MM.1S (cell line): ENCODE data around the gene C4BPB.

Source experiments
- DNase-seq: peaks from one replicate; pipeline ENCODE4 v3.0.0-alpha.2; 2015
- H2AFZ ChIP-seq: fragments of 300-600 bp; sonication (generic); 2 replicates; pipeline ENCODE4 v1.6.0; 2016; ENCODE audit warnings: antibody characterized with exemption, low read length
- H3F3A ChIP-seq: fragments of 300-600 bp; sonication (generic); 2 replicates; pipeline ENCODE4 v1.6.1; 2016; ENCODE audit warnings: mild to moderate bottlenecking, antibody characterized with exemption, low read length, moderate library complexity, mixed read lengths; ENCODE audit not compliant: insufficient read depth
- H3K27ac ChIP-seq: fragments of 300-600 bp; sonication (generic); 2 replicates; pipeline ENCODE4 v1.5.1; 2016; ENCODE audit warnings: mild to moderate bottlenecking, low read length
- H3K27me3 ChIP-seq: fragments of 300-600 bp; sonication (generic); replicated peaks from 2 replicates; pipeline ENCODE4 v1.6.0; 2016; ENCODE audit warnings: low read length; ENCODE audit not compliant: insufficient read depth
- H3K36me3 ChIP-seq: fragments of 300-600 bp; sonication (generic); replicated peaks from 2 replicates; pipeline ENCODE4 v1.6.1; 2016; ENCODE audit warnings: mild to moderate bottlenecking, low read length, mixed read lengths; ENCODE audit not compliant: insufficient read depth
- H3K4me1 ChIP-seq: fragments of 300-600 bp; sonication (generic); 2 replicates; pipeline ENCODE4 v1.6.1; 2016; ENCODE audit warnings: low read length, mixed read lengths
- H3K4me2 ChIP-seq: fragments of 300-600 bp; sonication (generic); 2 replicates; pipeline ENCODE4 v1.6.0; 2016; ENCODE audit warnings: low read depth, low read length
- H3K4me3 ChIP-seq: fragments of 300-600 bp; sonication (generic); 2 replicates; pipeline ENCODE4 v1.5.1; 2016; ENCODE audit warnings: low read length, mixed read lengths
- H3K79me2 ChIP-seq: fragments of 300-600 bp; sonication (generic); 2 replicates; pipeline ENCODE4 v1.6.1; 2016; ENCODE audit warnings: mixed run types, low read length, mixed read lengths
- H3K9ac ChIP-seq: fragments of 300-600 bp; sonication (generic); 2 replicates; pipeline ENCODE4 v1.6.1; 2016; ENCODE audit warnings: low read length, mixed read lengths
- H3K9me2 ChIP-seq: fragments of 300-600 bp; sonication (generic); replicated peaks from 2 replicates; pipeline ENCODE4 v1.6.1; 2016; ENCODE audit warnings: mild to moderate bottlenecking, low read length, mixed read lengths; ENCODE audit not compliant: insufficient read depth
- H3K9me3 ChIP-seq: fragments of 300-600 bp; sonication (generic); replicated peaks from 2 replicates; pipeline ENCODE4 v1.6.1; 2016; ENCODE audit warnings: mild to moderate bottlenecking, low read length, mixed read lengths; ENCODE audit not compliant: insufficient read depth
- H4K20me1 ChIP-seq: fragments of 300-600 bp; sonication (generic); 2 replicates; pipeline ENCODE4 v1.6.1; 2016; ENCODE audit warnings: mild to moderate bottlenecking, low read length, moderate library complexity, mixed read lengths; ENCODE audit not compliant: insufficient read depth
- EZH2 ChIP-seq: fragments of 300-600 bp; sonication (generic); optimal IDR thresholded peaks from 2 replicates; pipeline ENCODE3; 2017; ENCODE audit warnings: low read depth, mild to moderate bottlenecking, antibody characterized with exemption, low read length, mixed read lengths
- EZH2phosphoT487 ChIP-seq: fragments of 300-600 bp; sonication (generic); IDR thresholded peaks from 2 replicates; pipeline ENCODE4 v1.6.1; 2018; ENCODE audit warnings: antibody characterized with exemption, low read length
- TF ChIP-seq, protein P1 (sequence below): fragments of 300-600 bp; sonication (generic); IDR thresholded peaks from 2 replicates; pipeline ENCODE4 v1.5.1; 2016; ENCODE audit warnings: antibody characterized with exemption, low read length, mixed read lengths

The C4BPB gene

DNA sequence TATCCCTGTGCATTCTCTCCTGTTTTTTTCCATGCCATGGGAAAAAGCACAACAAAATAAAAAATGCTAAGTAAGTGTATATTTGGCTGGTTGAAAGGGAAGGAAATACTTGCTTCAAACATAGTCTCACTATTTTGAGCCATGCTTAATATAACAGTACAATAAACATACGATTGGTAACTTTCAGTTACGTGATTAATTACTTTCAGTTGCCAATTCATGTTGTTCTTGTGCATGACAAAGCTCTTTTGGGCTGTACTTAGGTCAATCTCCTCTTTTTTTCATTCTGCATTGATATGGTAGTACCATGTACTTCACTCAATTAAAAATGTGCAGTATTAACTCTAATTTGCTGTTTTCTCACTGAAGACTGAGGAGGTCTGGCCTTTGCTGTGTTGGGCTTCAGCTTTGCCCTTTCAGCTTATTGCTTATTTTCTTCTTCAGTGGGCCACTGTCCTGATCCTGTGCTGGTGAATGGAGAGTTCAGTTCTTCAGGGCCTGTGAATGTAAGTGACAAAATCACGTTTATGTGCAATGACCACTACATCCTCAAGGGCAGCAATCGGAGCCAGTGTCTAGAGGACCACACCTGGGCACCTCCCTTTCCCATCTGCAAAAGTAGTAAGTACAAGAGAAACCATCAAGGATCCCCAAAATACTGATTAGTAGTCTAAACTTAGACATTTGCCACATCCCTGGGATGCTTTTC, 2.7 kb downstream of the C4BPB start:
- peak; percentile 40 for DNase-seq
- H3K4me3 ChIP-seq, result no peak overlapping the region
- H3K36me3 ChIP-seq, result no peaks in the 10 kb centered on the region
- no peak overlapping the region for H3K9ac ChIP-seq
- H4K20me1 ChIP-seq, result no peaks in the 10 kb centered on the region
- peak overlapping the region; percentile 8; the same call in 1 of the 2 replicates for H3K27ac ChIP-seq
- TF ChIP-seq EZH2 (no peak), EZH2phosphoT487 (no peak)
- TF ChIP-seq, protein P1, sequence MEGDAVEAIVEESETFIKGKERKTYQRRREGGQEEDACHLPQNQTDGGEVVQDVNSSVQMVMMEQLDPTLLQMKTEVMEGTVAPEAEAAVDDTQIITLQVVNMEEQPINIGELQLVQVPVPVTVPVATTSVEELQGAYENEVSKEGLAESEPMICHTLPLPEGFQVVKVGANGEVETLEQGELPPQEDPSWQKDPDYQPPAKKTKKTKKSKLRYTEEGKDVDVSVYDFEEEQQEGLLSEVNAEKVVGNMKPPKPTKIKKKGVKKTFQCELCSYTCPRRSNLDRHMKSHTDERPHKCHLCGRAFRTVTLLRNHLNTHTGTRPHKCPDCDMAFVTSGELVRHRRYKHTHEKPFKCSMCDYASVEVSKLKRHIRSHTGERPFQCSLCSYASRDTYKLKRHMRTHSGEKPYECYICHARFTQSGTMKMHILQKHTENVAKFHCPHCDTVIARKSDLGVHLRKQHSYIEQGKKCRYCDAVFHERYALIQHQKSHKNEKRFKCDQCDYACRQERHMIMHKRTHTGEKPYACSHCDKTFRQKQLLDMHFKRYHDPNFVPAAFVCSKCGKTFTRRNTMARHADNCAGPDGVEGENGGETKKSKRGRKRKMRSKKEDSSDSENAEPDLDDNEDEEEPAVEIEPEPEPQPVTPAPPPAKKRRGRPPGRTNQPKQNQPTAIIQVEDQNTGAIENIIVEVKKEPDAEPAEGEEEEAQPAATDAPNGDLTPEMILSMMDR, result 0 out of 2 replicates have a peak, but pooled peaks have one; percentile 3
- no peaks in the 10 kb centered on the region for H3K79me2 ChIP-seq
- H3F3A ChIP-seq, result no peaks in the 10 kb centered on the region
- H3K9me2 ChIP-seq, result no peaks in the 10 kb centered on the region
- no peaks in the 10 kb centered on the region for H3K27me3 ChIP-seq
- H3K9me3 ChIP-seq, result no peaks in the 10 kb centered on the region
- no peak overlapping the region for H2AFZ ChIP-seq
- H3K4me1 ChIP-seq, result peaks cover 9% of the 10 kb centered on the region
- peak overlapping the region; percentile 20; the same call in 1 of the 2 replicates for H3K4me2 ChIP-seq

DNA sequence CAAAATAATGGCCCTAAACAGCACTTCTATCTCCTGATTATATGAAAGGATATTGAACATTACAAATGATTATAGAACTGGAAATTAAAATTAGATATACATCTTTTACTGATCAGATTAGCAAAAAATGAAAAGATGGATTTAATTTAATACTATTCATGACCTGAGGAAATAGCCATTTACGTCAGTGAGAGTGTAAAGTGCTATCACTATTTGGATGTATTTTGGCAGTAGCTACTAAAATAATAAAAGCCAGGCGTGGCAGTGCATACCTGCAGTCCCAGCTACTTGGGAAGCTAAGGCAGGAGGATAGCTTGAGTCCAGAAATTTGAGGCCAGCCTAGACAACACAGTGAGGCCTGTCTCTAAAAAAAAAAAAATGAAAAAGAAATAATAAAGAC, 5.3 kb downstream of the C4BPB start:
- Histone ChIP-seq H3K27me3 (no peaks in the 10 kb centered on the region), H3F3A (no peaks in the 10 kb centered on the region)

DNA sequence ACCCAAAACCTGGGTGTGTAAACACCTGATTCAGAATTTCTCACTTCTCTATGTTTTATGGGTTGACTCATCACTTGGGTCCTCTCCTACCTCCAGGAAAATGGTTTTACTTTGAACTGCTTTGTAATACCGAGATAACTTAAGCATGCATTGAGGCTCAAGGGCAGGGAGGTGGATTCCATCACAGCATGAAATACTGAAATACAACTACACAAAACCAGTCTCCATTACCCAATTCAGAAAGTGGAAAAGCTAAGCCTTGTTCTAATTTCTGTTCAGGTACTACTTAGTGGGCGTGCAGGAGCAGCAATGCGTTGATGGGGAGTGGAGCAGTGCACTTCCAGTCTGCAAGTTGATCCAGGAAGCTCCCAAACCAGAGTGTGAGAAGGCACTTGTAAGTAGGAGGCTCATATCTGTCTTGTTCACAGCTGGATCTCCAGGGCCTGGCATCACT, 9.2 kb downstream of the C4BPB start:
- H3K4me2 ChIP-seq, result no peak overlapping the region
- no peaks in the 10 kb centered on the region for H3K79me2 ChIP-seq
- H3K36me3 ChIP-seq, result no peaks in the 10 kb centered on the region

More for the DNA sequence above, 5.3 kb downstream of the C4BPB start:
- no peak overlapping the region for H3K9ac ChIP-seq
- no peaks in the 10 kb centered on the region for H3K9me3 ChIP-seq
- H3K4me3 ChIP-seq, result no peak overlapping the region
- TF ChIP-seq, protein P1, result no peak
- TF ChIP-seq EZH2phosphoT487 (no peak), EZH2 (no peak)
- no peak overlapping the region for H3K4me2 ChIP-seq
- no peak for DNase-seq
- H3K27ac ChIP-seq, result no peak overlapping the region
- H4K20me1 ChIP-seq, result no peaks in the 10 kb centered on the region
- no peaks in the 10 kb centered on the region for H3K79me2 ChIP-seq
- peaks cover 15% of the 10 kb centered on the region for H3K4me1 ChIP-seq
- no peaks in the 10 kb centered on the region for H3K36me3 ChIP-seq
- no peaks in the 10 kb centered on the region for H3K9me2 ChIP-seq
- H2AFZ ChIP-seq, result no peak overlapping the region

More for the DNA sequence above, 9.2 kb downstream of the C4BPB start:
- H3K27me3 ChIP-seq, result no peaks in the 10 kb centered on the region
- H3K9me3 ChIP-seq, result no peaks in the 10 kb centered on the region
- H3K9ac ChIP-seq, result no peak overlapping the region
- H2AFZ ChIP-seq, result no peak overlapping the region
- H3K9me2 ChIP-seq, result no peaks in the 10 kb centered on the region
- H3F3A ChIP-seq, result no peaks in the 10 kb centered on the region
- no peak for DNase-seq
- H3K27ac ChIP-seq, result no peak overlapping the region
- H3K4me3 ChIP-seq, result no peak overlapping the region
- TF ChIP-seq EZH2phosphoT487 (no peak), EZH2 (no peak)
- TF ChIP-seq, protein P1, result no peak
- H3K4me1 ChIP-seq, result 0 out of 2 replicates have a peak, but pooled peaks cover 6% of the 10 kb centered on the region
- no peaks in the 10 kb centered on the region for H4K20me1 ChIP-seq
